ENCODE measurements around the gene SPNS3. TPM values are rescaled to one million over a fixed set of nuclear protein-coding genes. Genes with fewer than 3 reads are reported as not detected.
A peak's percentile ranks its signal among the peaks of the same experiment; 100 is the strongest.

SPNS3 gene
- total RNA-seq, 1 experiment from 2014 or later: not detected

- no peak for DNase-seq (ENCODE audit: low read depth)
Measured at GRCh38 chr17:4529533-4530152, 95.9 kb downstream of the SPNS3 start.

GRCh38 chr17:4530799-4531730, 97.3 kb downstream of the SPNS3 start:
- no peak for DNase-seq (ENCODE audit: low read depth)

- DNase-seq (ENCODE audit: low read depth): no peak
Measured at GRCh38 chr17:4531988-4532736, 98.4 kb downstream of the SPNS3 start.

GRCh38 chr17:4532860-4533522, 99.3 kb downstream of the SPNS3 start:
- no peak for DNase-seq (ENCODE audit: low read depth)

- peak; percentile 52 for DNase-seq (ENCODE audit: low read depth)
Measured at GRCh38 chr17:4533523-4534504, 100.1 kb downstream of the SPNS3 start.

- DNase-seq (ENCODE audit: low read depth): no peak
Measured at GRCh38 chr17:4534515-4534914, 100.8 kb downstream of the SPNS3 start.

GRCh38 chr17:4534928-4535666, 101.4 kb downstream of the SPNS3 start:
- DNase-seq (ENCODE audit: low read depth): no peak

GRCh38 chr17:4535667-4536258, 102.0 kb downstream of the SPNS3 start:
- no peak for DNase-seq (ENCODE audit: low read depth)

- DNase-seq (ENCODE audit: low read depth): no peak
Measured at GRCh38 chr17:4536259-4536741, 102.6 kb downstream of the SPNS3 start.

GRCh38 chr17:4536742-4537411, 103.1 kb downstream of the SPNS3 start:
- peak; percentile 9 for DNase-seq (ENCODE audit: low read depth)

Other genes with a start within 250 kb of the SPNS3 start
- gene ANKFY1, start 170.0 kb upstream of the SPNS3 start, total RNA-seq (2014; rRNA removed; shearing (Covaris generic)): 15.3 and 18.4 TPM in 2 replicates
- 37.6 and 42.1 TPM in 2 replicates for gene UBE2G1, start 67.3 kb upstream of the SPNS3 start, total RNA-seq (2014; rRNA removed; shearing (Covaris generic))
- gene SPNS2, start 64.9 kb downstream of the SPNS3 start, total RNA-seq (2014; rRNA removed; shearing (Covaris generic)): not detected in 2 replicates
- 25.3 and 28.1 TPM in 2 replicates for gene MYBBP1A, start 121.4 kb downstream of the SPNS3 start, total RNA-seq (2014; rRNA removed; shearing (Covaris generic))
- not detected in 2 replicates for gene GGT6, start 126.6 kb downstream of the SPNS3 start, total RNA-seq (2014; rRNA removed; shearing (Covaris generic))
- not detected in 2 replicates for gene SMTNL2, start 150.6 kb downstream of the SPNS3 start, total RNA-seq (2014; rRNA removed; shearing (Covaris generic))
- not detected in 2 replicates for gene ALOX15, start 207.7 kb downstream of the SPNS3 start, total RNA-seq (2014; rRNA removed; shearing (Covaris generic))